HepG2 (cell line): Measurements from ENCODE around the gene ARL15. TPM values are rescaled to one million over a fixed set of nuclear protein-coding genes. Genes with fewer than 3 reads are reported as not detected.

ENCODE experiments used
- ATAC-seq: fragments of 200-7000 bp; cut with Tn5 transposase; 3 replicates; pipeline ENCODE4 v1.9.1; 2020; ENCODE audit warnings: mild to moderate bottlenecking, moderate library complexity
- BruUV-seq: library from RNA; stranded (reverse); fragments of 400-500 nt; replicated peaks from 2 replicates; lab custom pipeline; 2021; lab: Mats Ljungman, UMichigan
- CTCF ChIA-PET: fragments of 300-600 bp; formaldehyde crosslinking; extraction: SDS; loops from one replicate; lab custom pipeline; 2021; ENCODE audit warnings: low total read pairs, inconsistent platforms, low intra/inter-chr PET ratio; lab: Yijun Ruan, JAX
- POLR2A ChIA-PET: fragments of 350-600 bp; sonication (Branson Sonifier 250); formaldehyde crosslinking; loops from one replicate; lab custom pipeline; 2020; ENCODE audit warnings: antibody characterized with exemption, inconsistent platforms; lab: Yijun Ruan, JAX
- DNase-seq: peaks from one replicate; pipeline ENCODE4 v3.0.0-alpha.2; 2015; ENCODE audit warnings: low spot score
- FAIRE-seq: peaks from 3 replicates; lab custom pipeline; 2011; peaks lifted over from hg19 to GRCh38; lab: Jason Lieb, UNC
- H2AFZ ChIP-seq: one replicate; pipeline ENCODE4 v1.6.1; 2011; ENCODE audit warnings: low read length, inconsistent platforms
- H3K27ac ChIP-seq: fragments of 300-600 bp; 3 replicates; pipeline ENCODE4 v1.8.0; 2011; ENCODE audit warnings: mixed run types, mild to moderate bottlenecking, mixed read lengths, low read length, inconsistent platforms; ENCODE audit not compliant: insufficient read depth; ENCODE audit errors: extremely low read length
- H3K27me3 ChIP-seq, 2 experiments: fragments of 200-600 bp in 1 of 2; 2 replicates in 1 of 2; 3 replicates in 1 of 2; pipeline versions ENCODE4 v1.6.0 to v1.8.0; 2011; ENCODE audit warnings: low read length in 2 of 2, mild to moderate bottlenecking in 2 of 2, moderate library complexity in 2 of 2, inconsistent platforms in 1 of 2; ENCODE audit not compliant: insufficient read depth in 2 of 2, control insufficient read depth in 1 of 2
- H3K36me3 ChIP-seq, 2 experiments: fragments of 200-600 bp in 1 of 2; replicated peaks in 1 of 2; 2 replicates in 1 of 2; 3 replicates in 1 of 2; pipeline versions ENCODE4 v1.5.1 to v1.8.0; 2011; ENCODE audit warnings: low read length in 2 of 2, inconsistent platforms in 1 of 2; ENCODE audit not compliant: insufficient read depth in 2 of 2, control insufficient read depth in 1 of 2
- H3K4me1 ChIP-seq: 2 replicates; pipeline ENCODE4 v1.5.1; 2012; ENCODE audit warnings: low read length, inconsistent platforms; ENCODE audit not compliant: insufficient read depth
- H3K4me2 ChIP-seq: 2 replicates; pipeline ENCODE4 v1.6.0; 2011; ENCODE audit warnings: low read depth, low read length, inconsistent platforms
- H3K4me3 ChIP-seq, 3 experiments: fragments of 200-600 bp in 1 of 3; sonication (generic), shearing (Covaris generic) in 1 of 3; replicated peaks in 1 of 3; 2 replicates each; pipeline ENCODE4 v1.5.1; 2011 to 2016; ENCODE audit warnings: low read length in 3 of 3, inconsistent platforms in 2 of 3, low read depth in 2 of 3, mild to moderate bottlenecking in 2 of 3, control low read depth in 1 of 3, mixed read lengths in 1 of 3; ENCODE audit not compliant: insufficient read depth in 1 of 3
- H3K79me2 ChIP-seq: one replicate; pipeline ENCODE4 v1.6.1; 2011; ENCODE audit warnings: low read length, inconsistent platforms; ENCODE audit not compliant: insufficient read depth
- H3K9ac ChIP-seq: 2 replicates; pipeline ENCODE4 v1.6.0; 2011; ENCODE audit warnings: mild to moderate bottlenecking, low read depth, low read length, inconsistent platforms; ENCODE audit not compliant: insufficient read depth
- H3K9me3 ChIP-seq: 2 replicates; pipeline ENCODE4 v1.5.1; 2012; ENCODE audit warnings: mild to moderate bottlenecking, low read length
- H4K20me1 ChIP-seq: 2 replicates; pipeline ENCODE4 v1.6.0; 2011; ENCODE audit warnings: inconsistent platforms, mild to moderate bottlenecking, low read length, moderate library complexity; ENCODE audit not compliant: insufficient read depth
- DR1 ChIP-seq: sonication (generic); formaldehyde crosslinking; IDR thresholded peaks from 2 replicates; pipeline ENCODE4 v1.8.0; 2021; ENCODE audit warnings: mild to moderate bottlenecking, missing genetic modification reagents, inconsistent platforms
- E2F5 ChIP-seq: sonication (generic); formaldehyde crosslinking; conservative IDR thresholded peaks from 2 replicates; pipeline ENCODE4 v1.4.0; 2020; ENCODE audit warnings: missing genetic modification reagents
- ETS1 ChIP-seq: sonication (generic); formaldehyde crosslinking; IDR thresholded peaks from 2 replicates; pipeline ENCODE4 v1.4.0; 2020; ENCODE audit warnings: missing genetic modification reagents
- TRAFD1 ChIP-seq: sonication (generic); formaldehyde crosslinking; IDR thresholded peaks from 2 replicates; pipeline ENCODE4 v1.5.1; 2020; ENCODE audit warnings: missing genetic modification reagents, mild to moderate bottlenecking, borderline replicate concordance
- ZNF460 ChIP-seq: sonication (generic); formaldehyde crosslinking; IDR thresholded peaks from 2 replicates; pipeline ENCODE4 v1.5.1; 2020; ENCODE audit warnings: missing genetic modification reagents, mild to moderate bottlenecking, borderline replicate concordance
- ZNF563 ChIP-seq: sonication (generic); formaldehyde crosslinking; IDR thresholded peaks from 2 replicates; pipeline ENCODE4 v1.8.0; 2022; ENCODE audit warnings: mild to moderate bottlenecking, moderate library complexity, missing genetic modification reagents
- ZNF839 ChIP-seq: sonication (generic); formaldehyde crosslinking; IDR thresholded peaks from 2 replicates; pipeline ENCODE4 v1.4.0; 2020; ENCODE audit warnings: missing genetic modification reagents, mild to moderate bottlenecking, borderline replicate concordance
- WGBS: methylation state at CpG from one replicate; pipeline ENCODE4 v1.1.6; 2017; ENCODE audit warnings: low lambda C conversion rate; 5-methylcytosine and 5-hydroxymethylcytosine counted together
- in situ Hi-C: cut with HindIII; loops from 2 replicates; pipeline ENCODE4 v1.10.0; 2017; ENCODE audit warnings: low pct_unique_long_range_greater_than_20kb; ENCODE audit not compliant: extremely low pct_ligation_motif_present
- intact Hi-C: fragments of 100-400 bp; cut with micrococcal nuclease; formaldehyde crosslinking; loops from one replicate; pipeline ENCODE4 v1.10.0; 2022; ENCODE audit not compliant: unreplicated experiment
- polyA plus RNA-seq, 8 experiments: library from polyadenylated mRNA; depleted of rRNA in 3 of 8; stranded (reverse) in 7 of 8; unstranded in 1 of 8; fragments of >200 nt; fragmentation: Illumina TruSeq in 4 of 8; extraction: Trizol in 4 of 8; gene quantifications; 2 replicates each; pipeline versions ENCODE4 v1.2.1 to v1.2.3, GENCODE V29; 2011 to 2016; ENCODE audit warnings: low read depth in 4 of 8, missing spikeins in 1 of 8, mixed read lengths in 1 of 8; ENCODE audit not compliant: insufficient read depth in 1 of 8
- total RNA-seq, 5 experiments: library from RNA; depleted of rRNA; stranded (reverse); fragments of >200 nt; fragmentation: Illumina TruSeq; extraction: Trizol; gene quantifications; 2 replicates each; pipeline ENCODE4 v1.2.3, GENCODE V29; 2016; ENCODE audit warnings: low read depth in 1 of 5

Gene ARL15
- total and polyA plus RNA-seq, 2 of the 13 experiments (the other 11 are each of a cell fraction or from before 2014, with no cell fraction given), result 2.5 to 7.7 TPM

- TF ChIP-seq ZNF563 (CRISPR knock-in tag), result no peak
- TF ChIP-seq E2F5 (CRISPR knock-in tag), result no peak
- TF ChIP-seq ZNF460 (CRISPR knock-in tag), result no peak
- TF ChIP-seq ETS1 (CRISPR knock-in tag), result no peak
- TF ChIP-seq TRAFD1 (CRISPR knock-in tag), result no peak
- no peak for TF ChIP-seq DR1
- no peak for TF ChIP-seq ZNF839 (CRISPR knock-in tag)
- H3K4me3 ChIP-seq, result no peak overlapping the region
- no peaks in the 10 kb centered on the region for H3K27me3 ChIP-seq
- H3K9me3 ChIP-seq, result no peaks in the 10 kb centered on the region
- H4K20me1 ChIP-seq, result no peaks in the 10 kb centered on the region
- ChIA-PET POLR2A (no interaction called here), CTCF (no interaction called here)
- ATAC-seq, result no peak
- H3K9ac ChIP-seq, result no peak overlapping the region
- WGBS, result 85% methylated on average over 2 of the region's 2 CpGs
- H3K4me1 ChIP-seq, result no peaks in the 10 kb centered on the region
- H2AFZ ChIP-seq, result no peak overlapping the region
- in situ Hi-C loops (no loop called here), intact Hi-C loops (no loop called here)
- FAIRE-seq, result no peak
- no peak overlapping the region for H3K4me2 ChIP-seq
- no TSS peak for BruUV-seq
- H3K27ac ChIP-seq, result no peak overlapping the region
- H3K36me3 ChIP-seq, result no peaks in the 10 kb centered on the region
- H3K79me2 ChIP-seq, result no peaks in the 10 kb centered on the region
- no peak for DNase-seq
Observed at GRCh38 chr5:54093861-54094260, 216.5 kb downstream of the ARL15 start.
